Common myeloid progenitor, CD34-positive (primary cell): Measurements from ENCODE around the gene TLCD1.

Experiments used
- CTCF ChIA-PET: fragments of 350-600 bp; sonication (Branson Sonifier 250); formaldehyde crosslinking; loops from one replicate; lab custom pipeline; 2021; ENCODE audit warnings: antibody characterized with exemption; lab: Charles Lee
- POLR2A ChIA-PET: fragments of 350-600 bp; sonication (Branson Sonifier 250); formaldehyde crosslinking; loops from one replicate; lab custom pipeline; 2021; ENCODE audit warnings: antibody characterized with exemption; lab: Charles Lee
- DNase-seq, 3 donors: peaks; one replicate each; pipeline versions ENCODE4 v3.0.0 to v3.0.0-alpha.2; 2013
- H3K27ac ChIP-seq, 2 experiments: 1 replicate in 1 of 2; 2 replicates in 1 of 2; pipeline ENCODE4 v1.7.0; 2013; ENCODE audit warnings: inconsistent platforms in 2 of 2, low read length in 2 of 2, mild to moderate bottlenecking in 2 of 2, low read depth in 1 of 2, moderate library complexity in 1 of 2; ENCODE audit not compliant: severe bottlenecking in 2 of 2, insufficient read depth in 1 of 2, poor library complexity in 1 of 2
- H3K27me3 ChIP-seq, 5 experiments: replicated peaks in 2 of 5; 1 replicate in 3 of 5; 2 replicates in 2 of 5; pipeline versions ENCODE4 v1.6.1 to v1.7.0; 2013; ENCODE audit warnings: low read length in 4 of 5, mild to moderate bottlenecking in 2 of 5, moderate library complexity in 2 of 5, inconsistent platforms in 1 of 5; ENCODE audit not compliant: insufficient read depth in 5 of 5, control insufficient read depth in 4 of 5
- H3K36me3 ChIP-seq, 4 experiments: 1 replicate in 2 of 4; 2 replicates in 2 of 4; pipeline versions ENCODE4 v1.6.1 to v1.7.0; 2013; ENCODE audit warnings: low read length in 3 of 4, control low read depth in 1 of 4, mild to moderate bottlenecking in 1 of 4; ENCODE audit not compliant: control insufficient read depth in 4 of 4, insufficient read depth in 4 of 4
- H3K4me1 ChIP-seq, 4 experiments: 1 replicate in 3 of 4; 2 replicates in 1 of 4; pipeline versions ENCODE4 v1.6.1 to v1.7.1; 2013; ENCODE audit warnings: low read length in 3 of 4, mild to moderate bottlenecking in 3 of 4, control low read depth in 1 of 4, inconsistent platforms in 1 of 4, moderate library complexity in 1 of 4; ENCODE audit not compliant: control insufficient read depth in 4 of 4, insufficient read depth in 4 of 4; ENCODE audit errors: control extremely low read depth in 1 of 4
- H3K4me3 ChIP-seq, 7 experiments: 1 replicate in 4 of 7; 2 replicates in 3 of 7; pipeline versions ENCODE4 v1.5.1 to v1.7.0; 2013; ENCODE audit warnings: mild to moderate bottlenecking in 7 of 7, low read length in 6 of 7, moderate library complexity in 6 of 7, inconsistent platforms in 2 of 7, low read depth in 2 of 7, control low read depth in 1 of 7; ENCODE audit not compliant: insufficient read depth in 4 of 7, control insufficient read depth in 1 of 7; ENCODE audit errors: extremely low read depth in 1 of 7
- H3K9me3 ChIP-seq, 5 experiments: 1 replicate in 4 of 5; 2 replicates in 1 of 5; pipeline versions ENCODE4 v1.6.1 to v1.7.1; 2013; ENCODE audit warnings: low read length in 4 of 5, mild to moderate bottlenecking in 2 of 5, inconsistent platforms in 1 of 5, low read depth in 1 of 5, moderate library complexity in 1 of 5; ENCODE audit not compliant: control insufficient read depth in 4 of 5, insufficient read depth in 2 of 5; ENCODE audit errors: control extremely low read depth in 1 of 5
- WGBS: methylation state at CpG from one replicate; pipeline ENCODE4 v1.1.5; 2013; ENCODE audit not compliant: insufficient coverage; 5-methylcytosine and 5-hydroxymethylcytosine counted together

Gene TLCD1

GRCh38 chr17:28715217-28715616, 10.8 kb downstream of the TLCD1 start:
- DNase-seq: no peak
- ChIA-PET CTCF (interaction anchor here (1.7 to 2.1 kb wide), 3 partner anchors 12 to 59 kb away, joined by 3 to 7 read pairs (median 5); no protein-coding TSS in a partner anchor), POLR2A (no interaction called here)
- Histone ChIP-seq H3K36me3 (peaks cover 0 to 24% (median 24%) of the 10 kb centered on the region in 4 experiments), H3K9me3 (no peaks in the 10 kb centered on the region), H3K27me3 (no peaks in the 10 kb centered on the region), H3K4me3 (no peak overlapping the region), H3K27ac (no peak overlapping the region), H3K4me1 (peaks cover 6 to 51% (median 50%) of the 10 kb centered on the region in 4 experiments)
- no CpG with 5 or more reads among the region's 2 CpGs for WGBS

- no peak for DNase-seq
- ChIA-PET CTCF (no interaction called here), POLR2A (no interaction called here)
- Histone ChIP-seq H3K36me3 (peaks cover 0 to 24% (median 23%) of the 10 kb centered on the region in 4 experiments), H3K9me3 (no peaks in the 10 kb centered on the region), H3K27ac (no peak overlapping the region), H3K4me1 (peaks cover 5 to 52% (median 50%) of the 10 kb centered on the region in 4 experiments), H3K4me3 (no peak overlapping the region), H3K27me3 (no peaks in the 10 kb centered on the region)
- WGBS: 94% methylated on average over 2 of the region's 3 CpGs
Observed at GRCh38 chr17:28714281-28714680, 11.8 kb downstream of the TLCD1 start.

- WGBS: 92% methylated on average over 5 of the region's 7 CpGs
- no peak overlapping the region for H3K27ac ChIP-seq
- POLR2A ChIA-PET: interaction anchor here (0.6 to 0.9 kb wide), 2 partner anchors 51 to 52 kb away, joined by 3 to 5 read pairs; partner anchors contain the start of genes SDF2 and SUPT6H
Observed at GRCh38 chr17:28712705-28713415, 13.2 kb downstream of the TLCD1 start.

GRCh38 chr17:28712032-28712704, 13.9 kb downstream of the TLCD1 start:
- ChIA-PET CTCF (interaction anchor here (1.6 to 3.0 kb wide), 6 partner anchors 9 to 190 kb away, joined by 5 to 12 read pairs (median 8); no protein-coding TSS in a partner anchor), POLR2A (interaction anchor here (0.6 to 2.0 kb wide), 4 partner anchors 8 to 71 kb away, joined by 3 to 12 read pairs (median 4); partner anchors contain the start of genes RPL23A, SDF2 and SUPT6H)
- H3K27me3 ChIP-seq: no peaks in the 10 kb centered on the region
- peak; percentile 86 to 92 (median 92) for DNase-seq
- H3K4me1 ChIP-seq: peaks cover 0 to 37% (median 33%) of the 10 kb centered on the region in 4 experiments
- peak overlapping the region; percentile 51 to 83 (median 72) for H3K4me3 ChIP-seq
- H3K36me3 ChIP-seq: peaks cover 0 to 25% (median 24%) of the 10 kb centered on the region in 4 experiments
- no peaks in the 10 kb centered on the region for H3K9me3 ChIP-seq
- WGBS: 15% methylated on average over 25 of the region's 34 CpGs
- H3K27ac ChIP-seq: peak overlapping the region in 1 of 2 experiments; percentile 85

More at GRCh38 chr17:28712705-28713415, 13.2 kb downstream of the TLCD1 start:
- Histone ChIP-seq H3K4me1 (peaks cover 0 to 38% (median 36%) of the 10 kb centered on the region in 4 experiments), H3K9me3 (no peaks in the 10 kb centered on the region), H3K27me3 (no peaks in the 10 kb centered on the region), H3K36me3 (peaks cover 0 to 24% (median 23%) of the 10 kb centered on the region in 4 experiments), H3K4me3 (peak overlapping the region in 3 of 7 experiments; percentile 72 to 81 (median 77))
- no peak for DNase-seq
- CTCF ChIA-PET: interaction anchor here (1.6 to 3.0 kb wide), 5 partner anchors 9 to 37 kb away, joined by 6 to 12 read pairs (median 9); no protein-coding TSS in a partner anchor

- H3K9me3 ChIP-seq: no peaks in the 10 kb centered on the region
- H3K36me3 ChIP-seq: peaks cover 2 to 27% (median 24%) of the 10 kb centered on the region in 4 experiments
- H3K27me3 ChIP-seq: no peaks in the 10 kb centered on the region
- WGBS: 0% methylated on average over 19 of the region's 20 CpGs
- H3K4me3 ChIP-seq: peak within 1 kb of the TSS; percentile 51 to 83 (median 72)
- DNase-seq: peak; percentile 49 to 81 (median 74)
- ChIA-PET CTCF (interaction anchor here (1.6 to 3.0 kb wide), 6 partner anchors 10 to 190 kb away, joined by 5 to 12 read pairs (median 8); no protein-coding TSS in a partner anchor), POLR2A (interaction anchor here (0.9 to 2.0 kb wide), 5 partner anchors 8 to 71 kb away, joined by 3 to 12 read pairs (median 3); partner anchors contain the start of genes RPL23A, SDF2 and SUPT6H)
- H3K4me1 ChIP-seq: peaks cover 0 to 32% (median 29%) of the 10 kb centered on the region in 4 experiments
- peak within 1 kb of the TSS in 1 of 2 experiments; percentile 85 for H3K27ac ChIP-seq
Observed at GRCh38 chr17:28711723-28712031, 14.4 kb downstream of the TLCD1 start, which contains the start of gene PROCA1. Gene PROCA1 (minus strand): TSS chr17:28711888. CDS start chr17:28711660, 228 bp downstream.

- Histone ChIP-seq H3K4me1 (peaks cover 0 to 29% (median 23%) of the 10 kb centered on the region in 4 experiments), H3K27ac (peak overlapping the region in 1 of 2 experiments; percentile 85), H3K27me3 (no peaks in the 10 kb centered on the region), H3K36me3 (peaks cover 2 to 27% (median 24%) of the 10 kb centered on the region in 4 experiments), H3K9me3 (no peaks in the 10 kb centered on the region), H3K4me3 (peak overlapping the region; percentile 51 to 83 (median 72))
- WGBS: 0% methylated on average over 63 of the region's 74 CpGs
- ChIA-PET POLR2A (interaction anchor here (0.6 to 2.0 kb wide), 6 partner anchors 8 to 70 kb away, joined by 3 to 12 read pairs (median 3); partner anchors contain the start of genes RPL23A, SDF2 and SUPT6H), CTCF (interaction anchor here (1.6 to 3.0 kb wide), 7 partner anchors 10 to 191 kb away, joined by 5 to 12 read pairs (median 7); no protein-coding TSS in a partner anchor)
- DNase-seq: peak; percentile 77 to 90 (median 87)
Observed at GRCh38 chr17:28710861-28711722, 14.9 kb downstream of the TLCD1 start.
